T-helper 1 cell treated with Interleukin-12 subunit alpha and Interleukin-12 subunit beta and Interleukin-4 antibody, amounts not matched to agents 30 μg/mL and 1 μg/mL, for 36 hours (primary cell): ENCODE measurements around the gene PPP1R13L.
"Not testable (repeated sequence)": the region's sequence is repeated elsewhere in the genome, so short reads cannot be mapped to it uniquely, and the experiment has no call there.

Experiments
- H3K27ac Mint-ChIP-seq: one replicate; pipeline ENCODE4 v1.8.0; 2021; ENCODE audit warnings: mild to moderate bottlenecking, mixed read lengths
- H3K27me3 Mint-ChIP-seq: one replicate; pipeline ENCODE4 v1.8.0; 2021; ENCODE audit warnings: low read depth, mixed read lengths
- H3K36me3 Mint-ChIP-seq: one replicate; pipeline ENCODE4 v1.8.0; 2021; ENCODE audit warnings: low read depth, mixed read lengths
- H3K4me1 Mint-ChIP-seq: one replicate; pipeline ENCODE4 v1.8.0; 2021; ENCODE audit warnings: low read depth, mixed read lengths
- H3K4me3 Mint-ChIP-seq: one replicate; pipeline ENCODE4 v1.8.0; 2021; ENCODE audit warnings: mild to moderate bottlenecking, moderate library complexity, mixed read lengths
- H3K9me3 Mint-ChIP-seq: one replicate; pipeline ENCODE4 v1.8.0; 2021; ENCODE audit warnings: mixed read lengths

Gene PPP1R13L

DNA sequence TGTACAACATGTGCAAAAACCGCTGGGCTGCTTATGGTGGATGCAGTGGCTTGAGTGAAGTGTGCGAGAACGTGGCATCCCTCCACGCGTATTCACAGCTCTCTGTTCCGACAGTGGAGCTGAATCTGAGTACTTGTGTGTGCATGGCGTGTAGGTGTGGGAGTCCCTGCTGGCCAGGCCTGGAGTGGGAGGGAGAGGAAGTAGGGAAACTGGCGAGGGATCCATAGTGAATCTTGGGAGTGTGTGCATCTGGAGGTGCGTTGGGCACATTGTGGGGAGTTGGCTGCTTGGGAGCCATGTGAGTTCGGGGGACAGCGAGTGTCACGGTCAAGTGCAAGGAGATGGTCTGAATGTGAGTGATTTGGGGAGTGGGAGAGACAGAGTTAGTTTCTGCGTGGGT lies 62.0 kb downstream of the PPP1R13L start:
- no peak overlapping the region for H3K27ac Mint-ChIP-seq
- no peak overlapping the region for H3K4me3 Mint-ChIP-seq
- no peaks in the 10 kb centered on the region for H3K9me3 Mint-ChIP-seq
- H3K4me1 Mint-ChIP-seq: peaks cover 5% of the 10 kb centered on the region
- H3K27me3 Mint-ChIP-seq: peaks cover 5% of the 10 kb centered on the region
- no peaks in the 10 kb centered on the region for H3K36me3 Mint-ChIP-seq

- H3K27ac Mint-ChIP-seq: no peak overlapping the region
- H3K4me3 Mint-ChIP-seq: no peak overlapping the region
- H3K27me3 Mint-ChIP-seq: peaks cover 9% of the 10 kb centered on the region
- no peaks in the 10 kb centered on the region for H3K36me3 Mint-ChIP-seq
- peaks cover 5% of the 10 kb centered on the region for H3K4me1 Mint-ChIP-seq
- no peaks in the 10 kb centered on the region for H3K9me3 Mint-ChIP-seq
Observed at GRCh38 chr19:45340899-45341453, 63.9 kb downstream of the PPP1R13L start.

GRCh38 chr19:45340232-45340898 lies 64.5 kb downstream of the PPP1R13L start, which contains the start of gene KLC3:
Gene KLC3 (plus strand): TSS chr19:45340750. CDS start chr19:45345542, 4,792 bp downstream.
- H3K36me3 Mint-ChIP-seq: no peaks in the 10 kb centered on the region
- peaks cover 9% of the 10 kb centered on the region for H3K27me3 Mint-ChIP-seq
- no peak within 1 kb of the TSS for H3K27ac Mint-ChIP-seq
- no peaks in the 10 kb centered on the region for H3K9me3 Mint-ChIP-seq
- peaks cover 5% of the 10 kb centered on the region for H3K4me1 Mint-ChIP-seq
- H3K4me3 Mint-ChIP-seq: peak within 1 kb of the TSS; percentile 70

DNA sequence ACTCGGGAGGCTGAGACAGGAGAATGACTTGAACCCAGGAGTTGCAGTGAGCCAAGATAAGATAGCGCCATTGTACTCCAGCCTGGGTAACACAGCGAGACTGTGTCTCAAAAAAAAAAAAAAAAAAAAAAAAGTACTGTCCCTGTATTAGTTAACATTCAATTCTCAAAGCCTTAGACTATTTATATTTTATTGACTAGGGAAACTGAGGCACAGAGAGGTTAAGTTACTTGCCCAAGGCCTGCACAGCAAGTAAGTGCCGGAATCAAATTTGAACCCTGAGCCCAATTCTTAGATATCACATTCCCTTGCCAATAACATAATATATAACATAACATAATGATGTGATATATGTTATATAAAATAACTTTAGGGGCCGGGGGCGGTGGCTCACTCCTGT lies 65.2 kb downstream of the PPP1R13L start:
- no peak overlapping the region for H3K27ac Mint-ChIP-seq
- H3K4me1 Mint-ChIP-seq: peaks cover 5% of the 10 kb centered on the region
- H3K27me3 Mint-ChIP-seq: peaks cover 9% of the 10 kb centered on the region
- H3K36me3 Mint-ChIP-seq: no peaks in the 10 kb centered on the region
- H3K4me3 Mint-ChIP-seq: peak overlapping the region; percentile 70
- no peaks in the 10 kb centered on the region for H3K9me3 Mint-ChIP-seq

DNA sequence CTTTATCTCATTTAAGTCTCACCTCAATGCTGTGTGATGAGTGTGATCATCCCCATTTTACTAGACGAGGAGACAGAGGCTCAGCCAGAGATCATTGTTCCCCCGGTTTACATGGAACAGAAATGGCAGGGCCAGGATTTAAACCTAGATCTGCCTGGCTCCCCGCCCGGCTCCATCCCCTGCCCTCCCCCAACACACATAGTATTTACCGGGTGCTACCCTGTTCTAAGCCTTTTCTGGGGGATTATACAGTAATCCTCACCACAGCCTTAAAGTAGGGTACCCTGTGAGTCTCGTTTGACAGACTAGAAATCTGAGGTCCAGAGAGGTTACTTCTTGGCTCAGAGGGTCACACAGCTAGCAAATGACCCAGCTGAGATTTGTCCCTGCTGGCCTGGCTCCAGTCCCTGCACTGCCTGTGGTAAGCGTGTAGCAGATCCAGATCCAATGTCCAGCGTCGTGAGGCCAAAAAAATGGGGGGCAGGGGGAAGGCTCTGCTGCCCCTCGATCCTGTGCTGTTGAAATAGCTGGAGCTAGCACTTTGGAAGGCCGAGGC lies 68.1 kb downstream of the PPP1R13L start:
- Mint-ChIP-seq H3K27ac (no peak overlapping the region), H3K4me3 (no peak overlapping the region), H3K36me3 (no peaks in the 10 kb centered on the region), H3K9me3 (no peaks in the 10 kb centered on the region), H3K4me1 (peaks cover 5% of the 10 kb centered on the region), H3K27me3 (peaks cover 9% of the 10 kb centered on the region)

GRCh38 chr19:45334881-45335280 lies 70.0 kb downstream of the PPP1R13L start:
- H3K27ac Mint-ChIP-seq, H3K27me3 Mint-ChIP-seq, H3K4me3 Mint-ChIP-seq, H3K9me3 Mint-ChIP-seq, H3K4me1 Mint-ChIP-seq, H3K36me3 Mint-ChIP-seq: not testable (repeated sequence)

GRCh38 chr19:45333609-45334303 lies 71.1 kb downstream of the PPP1R13L start:
- peaks cover 2% of the 10 kb centered on the region for H3K4me1 Mint-ChIP-seq

DNA sequence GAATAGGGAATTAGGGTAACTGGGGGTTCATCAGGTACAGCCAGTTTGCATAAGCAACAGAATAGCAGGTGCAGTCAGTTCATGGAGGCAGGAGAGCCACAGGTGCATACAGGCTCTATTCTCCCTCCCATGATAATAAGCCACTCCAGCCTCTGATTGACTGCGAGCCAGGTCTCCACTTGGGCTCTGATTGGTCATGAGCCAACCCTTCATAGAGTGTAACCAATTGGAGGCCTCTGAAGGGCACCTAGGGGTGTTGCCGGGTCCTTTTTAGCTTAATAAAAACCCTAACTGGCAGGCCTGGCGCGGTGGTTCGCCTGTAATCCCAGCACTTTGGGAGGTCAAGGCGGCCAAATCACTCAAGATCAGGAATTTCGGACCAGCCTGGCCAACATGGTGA lies 73.5 kb downstream of the PPP1R13L start:
- Mint-ChIP-seq H3K36me3 (no peaks in the 10 kb centered on the region), H3K4me3 (no peak overlapping the region), H3K27ac (no peak overlapping the region), H3K4me1 (no peaks in the 10 kb centered on the region), H3K27me3 (no peaks in the 10 kb centered on the region), H3K9me3 (no peaks in the 10 kb centered on the region)

More at GRCh38 chr19:45333609-45334303, 71.1 kb downstream of the PPP1R13L start:
- Mint-ChIP-seq H3K27ac (no peak overlapping the region), H3K36me3 (no peaks in the 10 kb centered on the region), H3K9me3 (no peaks in the 10 kb centered on the region), H3K4me3 (no peak overlapping the region), H3K27me3 (peaks cover 4% of the 10 kb centered on the region)
